Kidney (tissue), 14 donors: ENCODE data around the gene MTERF1. TPM values are rescaled to one million over a fixed set of nuclear protein-coding genes. Genes with fewer than 3 reads are reported as not detected.

Experiments
- DNase-seq, 5 donors: peaks; one replicate each; pipeline ENCODE4 v3.0.0-alpha.2; 2013 to 2020
- FAIRE-seq: peaks from 2 replicates; lab custom pipeline; 2012; peaks lifted over from hg19 to GRCh38; lab: Jason Lieb, UNC
- H3K27ac ChIP-seq, 2 donors: one replicate each; pipeline ENCODE4 v1.7.0; 2013; ENCODE audit warnings: low read depth in 2 of 2, low read length in 2 of 2, inconsistent platforms in 1 of 2
- H3K27me3 ChIP-seq: one replicate; pipeline ENCODE4 v1.7.1; 2013; ENCODE audit warnings: low read length, inconsistent platforms; ENCODE audit not compliant: control insufficient read depth, insufficient read depth
- H3K36me3 ChIP-seq, 3 donors: one replicate each; pipeline versions ENCODE4 v1.7.0 to v1.7.1; 2013; ENCODE audit warnings: low read length in 3 of 3, control low read depth in 1 of 3, inconsistent platforms in 1 of 3; ENCODE audit not compliant: insufficient read depth in 3 of 3, control insufficient read depth in 2 of 3
- H3K4me1 ChIP-seq, 3 donors: one replicate each; pipeline versions ENCODE4 v1.7.0 to v1.7.1; 2013; ENCODE audit warnings: low read length in 3 of 3, inconsistent platforms in 1 of 3, low read depth in 1 of 3; ENCODE audit not compliant: control insufficient read depth in 2 of 3, insufficient read depth in 2 of 3
- H3K4me3 ChIP-seq, 3 donors: one replicate each; pipeline versions ENCODE4 v1.7.0 to v1.8.1; 2013; ENCODE audit warnings: low read length in 3 of 3, control low read depth in 1 of 3, inconsistent platforms in 1 of 3
- H3K9ac ChIP-seq, 3 donors: one replicate each; pipeline versions ENCODE4 v1.7.0 to v1.7.1; 2013; ENCODE audit warnings: low read length in 3 of 3, control low read depth in 1 of 3, inconsistent platforms in 1 of 3
- H3K9me3 ChIP-seq, 3 donors: one replicate each; pipeline versions ENCODE4 v1.7.0 to v1.7.1; 2013; ENCODE audit warnings: low read length in 3 of 3, control low read depth in 1 of 3, inconsistent platforms in 1 of 3; ENCODE audit not compliant: control insufficient read depth in 2 of 3, insufficient read depth in 1 of 3
- intact Hi-C: fragments of 100-400 bp; cut with DNase I; formaldehyde crosslinking; loops from one replicate; pipeline ENCODE4 v1.11.1; 2022
- polyA plus RNA-seq: library from polyadenylated mRNA; stranded (reverse); fragments of 350-450 nt; fragmentation: Illumina TruSeq; extraction: RNeasy Lipid Tissue Mini Kit (QIAGEN cat#74804); gene quantifications from one replicate; pipeline ENCODE4 v1.2.3, GENCODE V29; 2014; ENCODE audit warnings: low read depth, low replicate concordance; ENCODE audit not compliant: insufficient read depth
- total RNA-seq: library from RNA; stranded (reverse); fragmentation: NEBNext Ultra II Directional; extraction: Animal tissue kit (Norgen Biotek cat#: 25700); gene quantifications from one replicate; pipeline ENCODE4 v1.2.1, GENCODE V29; 2021
- TF ChIP-seq, protein P1 (sequence below): IDR thresholded peaks from 3 replicates; pipeline ENCODE4 v1.5.1; 2012; ENCODE audit warnings: mild to moderate bottlenecking, moderate library complexity, borderline replicate concordance; ENCODE audit not compliant: insufficient read depth; ENCODE audit errors: extremely low read depth
- donor health status: control.
- donor health status: control.
- donor health status: control.
- donor health status: control.
- donor health status: control.
- donor health status: DM: yes; HTN: yes; CAD: no.
- donor health status: Normal renal cell carcinoma (clear cell type).

MTERF1 gene
- total and polyA plus RNA-seq, 2 donors from 2014 or later, result 10.1 to 14.6 TPM

DNA sequence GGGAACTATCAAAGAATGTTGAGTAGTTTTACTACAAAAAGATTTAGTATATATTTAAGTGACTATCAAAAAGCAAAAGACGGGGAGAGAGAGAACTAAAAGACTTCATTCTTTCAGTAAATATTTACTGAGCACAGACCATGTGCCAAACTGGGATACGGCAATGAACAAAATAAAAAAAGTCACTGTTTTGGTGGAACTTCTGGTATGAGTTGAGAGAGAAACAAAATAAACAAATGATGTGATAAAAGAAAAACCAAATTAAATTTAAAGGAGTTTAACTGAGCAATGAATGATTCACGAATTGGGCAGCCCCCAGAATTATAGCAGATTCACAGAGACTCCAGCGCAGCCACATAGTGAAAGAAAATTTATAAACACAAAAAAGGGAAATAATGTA is 42.4 kb upstream of the MTERF1 start:
- no peaks in the 10 kb centered on the region for H3K4me1 ChIP-seq
- no peaks in the 10 kb centered on the region for H3K9me3 ChIP-seq
- TF ChIP-seq, protein P1, sequence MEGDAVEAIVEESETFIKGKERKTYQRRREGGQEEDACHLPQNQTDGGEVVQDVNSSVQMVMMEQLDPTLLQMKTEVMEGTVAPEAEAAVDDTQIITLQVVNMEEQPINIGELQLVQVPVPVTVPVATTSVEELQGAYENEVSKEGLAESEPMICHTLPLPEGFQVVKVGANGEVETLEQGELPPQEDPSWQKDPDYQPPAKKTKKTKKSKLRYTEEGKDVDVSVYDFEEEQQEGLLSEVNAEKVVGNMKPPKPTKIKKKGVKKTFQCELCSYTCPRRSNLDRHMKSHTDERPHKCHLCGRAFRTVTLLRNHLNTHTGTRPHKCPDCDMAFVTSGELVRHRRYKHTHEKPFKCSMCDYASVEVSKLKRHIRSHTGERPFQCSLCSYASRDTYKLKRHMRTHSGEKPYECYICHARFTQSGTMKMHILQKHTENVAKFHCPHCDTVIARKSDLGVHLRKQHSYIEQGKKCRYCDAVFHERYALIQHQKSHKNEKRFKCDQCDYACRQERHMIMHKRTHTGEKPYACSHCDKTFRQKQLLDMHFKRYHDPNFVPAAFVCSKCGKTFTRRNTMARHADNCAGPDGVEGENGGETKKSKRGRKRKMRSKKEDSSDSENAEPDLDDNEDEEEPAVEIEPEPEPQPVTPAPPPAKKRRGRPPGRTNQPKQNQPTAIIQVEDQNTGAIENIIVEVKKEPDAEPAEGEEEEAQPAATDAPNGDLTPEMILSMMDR, result no peak
- no peaks in the 10 kb centered on the region for H3K27me3 ChIP-seq
- intact Hi-C loops, result no loop called here
- FAIRE-seq (no peak), DNase-seq (no peak)
- no peaks in the 10 kb centered on the region for H3K36me3 ChIP-seq
- no peak overlapping the region for H3K9ac ChIP-seq
- no peak overlapping the region for H3K4me3 ChIP-seq
- H3K27ac ChIP-seq, result no peak overlapping the region

DNA sequence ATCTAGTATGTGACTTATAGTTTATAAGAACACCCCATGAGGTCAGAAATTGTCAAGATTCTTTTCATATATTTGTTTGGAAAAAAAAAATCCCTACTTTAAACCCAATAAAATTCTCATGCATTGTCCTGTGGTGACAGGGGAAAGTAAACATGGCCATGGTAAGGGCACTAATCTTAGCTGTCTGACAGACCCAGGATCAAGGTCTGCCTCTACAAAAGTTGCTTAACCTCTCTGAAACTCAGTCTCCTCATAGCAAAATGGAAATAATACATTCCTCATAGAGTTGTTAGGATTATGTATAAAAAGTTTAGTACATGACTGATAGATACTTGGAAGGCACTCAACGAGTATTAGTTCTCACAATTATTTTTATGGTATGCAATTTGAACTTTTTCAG is 37.9 kb upstream of the MTERF1 start:
- intact Hi-C loops, result no loop called here
- Histone ChIP-seq H3K4me3 (no peak overlapping the region), H3K9ac (no peak overlapping the region), H3K27ac (no peak overlapping the region), H3K27me3 (no peaks in the 10 kb centered on the region), H3K4me1 (no peaks in the 10 kb centered on the region), H3K9me3 (no peaks in the 10 kb centered on the region), H3K36me3 (no peaks in the 10 kb centered on the region)
- DNase-seq (no peak), FAIRE-seq (no peak)
- TF ChIP-seq, protein P1, result no peak

DNA sequence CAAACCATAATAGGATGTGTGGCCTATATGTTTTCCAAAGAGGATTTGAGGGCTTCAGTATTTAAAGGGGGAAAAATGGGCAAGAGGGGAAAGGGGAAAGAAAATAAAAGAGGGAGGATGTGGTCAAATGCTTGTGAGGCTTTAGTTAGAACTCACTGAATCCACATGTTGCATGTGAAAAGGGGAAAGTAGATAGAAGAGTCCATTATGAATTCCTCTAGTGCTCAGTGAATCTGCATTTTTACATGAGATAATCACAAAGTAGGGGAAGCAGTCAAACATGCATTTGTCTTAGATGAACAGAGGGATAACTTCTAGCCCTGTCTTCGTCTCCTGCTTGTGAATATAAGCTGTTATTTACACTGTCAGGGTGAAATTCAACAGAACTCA is 35.5 kb upstream of the MTERF1 start:
- H3K27me3 ChIP-seq, result no peaks in the 10 kb centered on the region
- FAIRE-seq (no peak), DNase-seq (no peak)
- H3K9ac ChIP-seq, result no peak overlapping the region
- no peaks in the 10 kb centered on the region for H3K36me3 ChIP-seq
- no peaks in the 10 kb centered on the region for H3K9me3 ChIP-seq
- intact Hi-C loops, result no loop called here
- no peak overlapping the region for H3K27ac ChIP-seq
- TF ChIP-seq, protein P1, result no peak
- no peak overlapping the region for H3K4me3 ChIP-seq
- H3K4me1 ChIP-seq, result no peaks in the 10 kb centered on the region

DNA sequence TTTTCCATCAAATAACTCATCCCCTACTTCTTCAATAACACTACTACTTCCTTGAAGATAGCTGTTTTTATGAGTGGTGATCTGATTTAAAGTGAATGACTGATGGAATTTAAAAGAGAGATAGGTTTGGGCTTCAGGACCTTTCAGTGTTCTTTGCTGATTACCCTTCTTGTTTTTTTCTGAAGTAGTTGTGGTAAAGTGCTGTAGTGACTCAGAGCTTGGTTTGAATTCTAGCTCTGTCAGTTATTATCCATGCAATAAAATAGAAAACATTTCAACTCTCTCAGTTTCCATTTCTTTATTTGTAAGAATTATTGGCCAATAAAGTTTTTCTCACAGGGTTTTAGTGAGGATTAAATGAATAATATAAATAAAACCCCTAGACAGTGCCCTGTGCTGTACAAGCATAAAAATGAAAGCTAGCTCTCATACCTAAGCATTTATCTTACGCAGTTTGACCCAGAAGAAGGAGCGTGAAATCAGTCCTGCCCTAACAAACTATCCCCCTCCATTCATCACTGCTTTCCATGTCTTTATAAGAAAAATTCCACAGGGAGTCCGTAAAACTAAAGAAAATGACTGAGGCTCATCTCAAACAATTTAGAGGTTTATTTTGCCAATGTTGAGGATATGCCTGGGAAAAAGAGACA is 35.0 kb upstream of the MTERF1 start:
- TF ChIP-seq, protein P1, result no peak
- H3K27ac ChIP-seq, result no peak overlapping the region
- no peaks in the 10 kb centered on the region for H3K36me3 ChIP-seq
- intact Hi-C loops, result no loop called here
- H3K4me1 ChIP-seq, result no peaks in the 10 kb centered on the region
- no peak overlapping the region for H3K4me3 ChIP-seq
- no peak for DNase-seq
- H3K9ac ChIP-seq, result no peak overlapping the region
- FAIRE-seq, result no peak
- H3K9me3 ChIP-seq, result no peaks in the 10 kb centered on the region
- no peaks in the 10 kb centered on the region for H3K27me3 ChIP-seq
